ENCODE measurements around the gene UBTF.

Gene UBTF

GRCh38 chr17:44155488-44155887 is 64.0 kb downstream of the UBTF start:
- Histone ChIP-seq H3K9me3 (no peaks in the 10 kb centered on the region), H3K36me3 (peaks cover 14% of the 10 kb centered on the region), H3K27me3 (no peaks in the 10 kb centered on the region), H3K4me1 (peaks cover 5% of the 10 kb centered on the region; the same call in 1 of the 2 replicates), H3K4me3 (ENCODE audit: low read depth, low read length) (no peak overlapping the region)
- DNase-seq = no peak
- TF ChIP-seq CTCF (IDR thresholded peaks at IDR 0.05; ENCODE audit: low read depth, low read length) = no peak
